Renal cortical epithelial cell (primary cell): ENCODE results near the gene DDX51. TPM values are rescaled to one million over a fixed set of nuclear protein-coding genes. Genes with fewer than 3 reads are reported as not detected.

Experiments
- total RNA-seq: library from RNA; depleted of rRNA; stranded (reverse); fragments of >200 nt; gene quantifications from 2 replicates; pipeline ENCODE4 v1.2.3, GENCODE V29; 2014

DDX51 gene
- total RNA-seq, 1 donor from 2014 or later: 9.7 TPM

Other genes with a start within 250 kb of the DDX51 start
- gene ULK1, start 249.7 kb downstream of the DDX51 start, total RNA-seq: 4.7 and 39.0 TPM in 2 replicates
- gene PUS1, start 215.0 kb downstream of the DDX51 start, total RNA-seq: 9.2 and 16.9 TPM in 2 replicates
- 4.0 and 28.1 TPM in 2 replicates for gene EP400, start 194.4 kb downstream of the DDX51 start, total RNA-seq
- gene NOC4L, start 138 bp upstream of the DDX51 start, total RNA-seq: 15.5 and 16.9 TPM in 2 replicates
- 0.35 and 4.2 TPM in 2 replicates for gene GALNT9, start 185.3 kb upstream of the DDX51 start, total RNA-seq